Activated B cell treated with CpG ODN at 0.5 μM for 24 hours (primary cell): ENCODE results near the gene LTBP2. TPM values are rescaled to one million over a fixed set of nuclear protein-coding genes. Genes with fewer than 3 reads are reported as not detected.

Experiments
- ATAC-seq: fragments of 200-7000 bp; cut with Tn5 transposase; one replicate; pipeline ENCODE4 v1.10.0; 2021; ENCODE audit warnings: low read depth, mild to moderate bottlenecking, moderate library complexity
- CTCF ChIA-PET: fragments of 350-600 bp; sonication (Branson Sonifier 250); formaldehyde crosslinking; loops from one replicate; lab custom pipeline; 2021; ENCODE audit warnings: antibody characterized with exemption; lab: Charles Lee
- POLR2A ChIA-PET: fragments of 350-600 bp; sonication (Branson Sonifier 250); formaldehyde crosslinking; loops from one replicate; lab custom pipeline; 2021; ENCODE audit warnings: antibody characterized with exemption; lab: Charles Lee
- DNase-seq: peaks from one replicate; pipeline ENCODE4 v3.0.0; 2022
- H3K27ac Mint-ChIP-seq: one replicate; pipeline ENCODE4 v1.8.0; 2020; ENCODE audit warnings: mixed read lengths
- H3K27me3 Mint-ChIP-seq: one replicate; pipeline ENCODE4 v1.8.0; 2021; ENCODE audit warnings: mixed read lengths
- H3K36me3 Mint-ChIP-seq: one replicate; pipeline ENCODE4 v1.8.0; 2021; ENCODE audit warnings: low read depth, mixed read lengths
- H3K4me1 Mint-ChIP-seq: one replicate; pipeline ENCODE4 v1.8.0; 2021; ENCODE audit warnings: mixed read lengths
- H3K4me3 Mint-ChIP-seq: one replicate; pipeline ENCODE4 v1.8.0; 2020; ENCODE audit warnings: mild to moderate bottlenecking, mixed read lengths
- H3K9me3 Mint-ChIP-seq: one replicate; pipeline ENCODE4 v1.8.0; 2020; ENCODE audit warnings: mixed read lengths
- intact Hi-C: fragments of 100-400 bp; cut with micrococcal nuclease; formaldehyde crosslinking; loops from one replicate; pipeline ENCODE4 v1.15.1; 2024
- total RNA-seq: library from RNA; stranded (reverse); gene quantifications from 2 replicates; pipeline ENCODE4 v1.2.3, GENCODE V29; 2022
- TF ChIP-seq, protein P1 (sequence below): fragments of 200-600 bp; IDR thresholded peaks from one replicate; pipeline ENCODE4 v1.8.0; 2022; ENCODE audit warnings: antibody characterized with exemption, mild to moderate bottlenecking

Gene LTBP2
- total RNA-seq, 1 donor from 2014 or later = 0.11 TPM

DNA sequence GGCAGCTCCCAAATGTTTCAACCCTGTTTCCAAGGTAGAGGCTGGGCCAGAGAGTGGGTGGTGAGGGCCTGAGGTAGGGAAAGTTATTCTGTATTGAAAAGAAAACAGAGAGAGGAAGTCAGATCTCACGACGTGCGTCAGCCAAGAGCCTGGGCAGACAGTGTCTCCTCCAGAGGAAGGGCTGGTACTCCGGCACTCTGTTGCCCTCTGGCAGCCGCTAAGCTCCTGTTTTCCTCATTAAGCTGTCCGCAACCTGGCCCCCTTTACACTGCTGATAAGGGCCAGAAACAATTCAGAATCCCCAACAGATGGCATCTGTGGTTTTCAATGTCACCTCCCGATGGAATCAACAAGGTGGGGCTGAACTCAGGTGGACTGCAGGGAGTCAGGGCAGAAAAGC is 26.0 kb upstream of the LTBP2 start:
- no peaks in the 10 kb centered on the region for H3K4me1 Mint-ChIP-seq
- no peak overlapping the region for H3K27ac Mint-ChIP-seq
- CTCF ChIA-PET = no interaction called here
- H3K4me3 Mint-ChIP-seq = no peak overlapping the region
- TF ChIP-seq, protein P1, sequence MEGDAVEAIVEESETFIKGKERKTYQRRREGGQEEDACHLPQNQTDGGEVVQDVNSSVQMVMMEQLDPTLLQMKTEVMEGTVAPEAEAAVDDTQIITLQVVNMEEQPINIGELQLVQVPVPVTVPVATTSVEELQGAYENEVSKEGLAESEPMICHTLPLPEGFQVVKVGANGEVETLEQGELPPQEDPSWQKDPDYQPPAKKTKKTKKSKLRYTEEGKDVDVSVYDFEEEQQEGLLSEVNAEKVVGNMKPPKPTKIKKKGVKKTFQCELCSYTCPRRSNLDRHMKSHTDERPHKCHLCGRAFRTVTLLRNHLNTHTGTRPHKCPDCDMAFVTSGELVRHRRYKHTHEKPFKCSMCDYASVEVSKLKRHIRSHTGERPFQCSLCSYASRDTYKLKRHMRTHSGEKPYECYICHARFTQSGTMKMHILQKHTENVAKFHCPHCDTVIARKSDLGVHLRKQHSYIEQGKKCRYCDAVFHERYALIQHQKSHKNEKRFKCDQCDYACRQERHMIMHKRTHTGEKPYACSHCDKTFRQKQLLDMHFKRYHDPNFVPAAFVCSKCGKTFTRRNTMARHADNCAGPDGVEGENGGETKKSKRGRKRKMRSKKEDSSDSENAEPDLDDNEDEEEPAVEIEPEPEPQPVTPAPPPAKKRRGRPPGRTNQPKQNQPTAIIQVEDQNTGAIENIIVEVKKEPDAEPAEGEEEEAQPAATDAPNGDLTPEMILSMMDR = no peak
- POLR2A ChIA-PET = no interaction called here
- no peaks in the 10 kb centered on the region for H3K36me3 Mint-ChIP-seq
- intact Hi-C loops = no loop called here
- peaks cover 7% of the 10 kb centered on the region for H3K27me3 Mint-ChIP-seq
- ATAC-seq = no peak
- H3K9me3 Mint-ChIP-seq = no peaks in the 10 kb centered on the region
- DNase-seq = no peak

DNA sequence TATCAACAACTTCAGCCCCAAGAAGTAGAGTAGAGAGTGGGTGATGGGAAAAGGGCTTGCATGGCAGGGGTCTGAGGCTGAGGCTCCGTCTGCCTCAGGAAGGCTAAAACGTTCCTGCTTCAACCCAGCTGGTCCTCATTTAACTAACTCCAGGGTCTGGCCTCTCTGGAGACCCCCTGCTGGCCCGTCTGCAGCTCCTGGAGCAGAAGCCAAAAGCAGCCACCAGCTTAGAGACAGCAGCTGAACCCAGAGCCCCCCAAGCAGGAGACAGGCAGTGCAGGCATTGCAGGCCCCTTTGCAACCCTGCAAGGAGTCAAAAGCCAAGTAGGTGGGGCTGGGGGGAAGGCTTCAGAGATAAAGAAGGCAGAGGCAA is 25.1 kb upstream of the LTBP2 start:
- Mint-ChIP-seq H3K27me3 (peaks cover 9% of the 10 kb centered on the region), H3K9me3 (no peaks in the 10 kb centered on the region), H3K27ac (no peak overlapping the region), H3K4me1 (no peaks in the 10 kb centered on the region), H3K4me3 (no peak overlapping the region), H3K36me3 (no peaks in the 10 kb centered on the region)
- ATAC-seq = no peak
- intact Hi-C loops = no loop called here
- TF ChIP-seq, protein P1 = no peak
- CTCF ChIA-PET = no interaction called here
- no peak for DNase-seq
- POLR2A ChIA-PET = interaction anchor here (0.6 kb wide), 1 partner anchor 152 kb away, joined by 5 read pairs; no protein-coding TSS in a partner anchor

DNA sequence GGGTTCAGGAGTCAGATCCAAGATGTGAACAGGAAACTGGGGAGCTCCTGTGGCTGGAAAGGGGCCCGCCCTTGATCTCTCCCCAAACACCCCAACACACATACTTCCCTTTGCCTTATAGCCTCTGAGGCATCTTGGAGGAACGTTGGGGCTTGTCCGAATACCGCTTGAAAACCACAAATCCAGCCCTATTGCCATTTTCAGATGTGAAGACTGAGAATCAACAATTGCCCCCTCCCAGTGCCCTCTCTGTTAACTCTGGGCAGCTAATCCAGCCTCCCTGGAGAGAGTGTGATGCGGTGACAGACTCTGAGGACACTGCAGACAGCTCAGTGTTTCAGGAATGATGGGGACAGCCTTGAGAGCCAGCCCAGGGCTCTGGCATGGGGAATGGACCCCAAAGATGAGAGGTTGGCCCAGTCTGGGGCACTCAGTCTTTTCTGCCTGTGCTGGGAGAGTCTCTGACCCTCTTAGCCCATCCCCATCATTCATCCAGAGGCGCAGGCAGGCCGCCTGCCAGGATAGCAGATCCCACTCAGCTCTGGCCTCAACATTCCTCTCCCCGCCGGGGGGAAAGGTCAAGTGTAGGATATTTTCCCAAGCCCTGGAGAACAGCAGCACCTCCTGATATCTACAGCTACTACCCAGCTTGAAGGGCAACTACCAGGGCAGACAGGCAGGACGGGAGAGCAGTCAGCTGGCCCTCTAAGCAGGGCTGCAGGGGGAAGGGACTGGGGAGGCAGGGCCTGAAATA is 24.6 kb upstream of the LTBP2 start:
- H3K36me3 Mint-ChIP-seq = no peaks in the 10 kb centered on the region
- DNase-seq (no peak), ATAC-seq (no peak)
- H3K9me3 Mint-ChIP-seq = no peaks in the 10 kb centered on the region
- intact Hi-C loops = no loop called here
- ChIA-PET CTCF (no interaction called here), POLR2A (no interaction called here)
- H3K27ac Mint-ChIP-seq = no peak overlapping the region
- TF ChIP-seq, protein P1 = no peak
- H3K27me3 Mint-ChIP-seq = peaks cover 11% of the 10 kb centered on the region
- H3K4me1 Mint-ChIP-seq = no peaks in the 10 kb centered on the region
- H3K4me3 Mint-ChIP-seq = no peak overlapping the region

DNA sequence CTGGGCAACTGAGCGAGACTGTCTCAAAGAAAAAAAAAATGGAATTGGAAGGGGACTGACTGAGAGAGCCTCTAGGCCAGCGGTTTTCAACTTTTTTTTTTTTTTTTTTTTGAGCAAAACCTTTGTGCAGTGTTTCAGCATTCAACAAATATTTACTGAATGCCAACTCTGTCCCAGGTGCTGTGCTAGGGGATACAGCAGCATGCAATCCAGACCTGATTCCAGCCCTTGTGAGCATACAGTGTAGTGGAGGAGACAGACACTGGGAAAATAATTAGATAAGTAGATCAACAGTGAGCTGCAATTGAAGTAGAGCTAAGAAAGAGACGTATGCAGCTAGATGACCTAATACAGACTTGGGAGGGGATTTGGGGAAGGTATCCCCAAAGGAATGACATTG is 23.8 kb upstream of the LTBP2 start:
- intact Hi-C loops = no loop called here
- ATAC-seq (no peak), DNase-seq (no peak)
- Mint-ChIP-seq H3K27ac (no peak overlapping the region), H3K4me3 (no peak overlapping the region), H3K36me3 (no peaks in the 10 kb centered on the region), H3K9me3 (no peaks in the 10 kb centered on the region), H3K4me1 (no peaks in the 10 kb centered on the region), H3K27me3 (peaks cover 11% of the 10 kb centered on the region)
- TF ChIP-seq, protein P1 = no peak
- CTCF ChIA-PET = no interaction called here
- POLR2A ChIA-PET = no interaction called here

DNA sequence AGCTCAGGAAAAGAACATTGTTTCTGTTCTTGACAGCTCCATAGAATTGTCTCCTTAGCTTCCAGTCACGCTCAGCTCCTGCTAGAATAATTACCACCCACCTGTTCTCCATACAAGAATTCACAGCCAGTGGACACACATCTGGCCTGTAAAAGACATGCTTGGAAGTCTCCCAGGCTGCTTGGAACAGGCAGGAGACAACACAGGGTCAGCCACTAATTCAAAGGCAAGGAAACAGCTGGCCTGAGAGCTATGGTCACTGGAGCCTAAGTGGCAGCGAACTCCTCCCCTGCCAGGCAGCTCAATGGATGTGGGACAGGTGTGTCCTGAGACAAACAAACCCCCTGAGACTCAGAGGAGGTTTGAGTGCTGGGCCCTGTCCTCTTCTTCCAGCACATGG is 22.9 kb upstream of the LTBP2 start:
- no peaks in the 10 kb centered on the region for H3K36me3 Mint-ChIP-seq
- ChIA-PET CTCF (no interaction called here), POLR2A (no interaction called here)
- H3K9me3 Mint-ChIP-seq = no peaks in the 10 kb centered on the region
- DNase-seq = no peak
- TF ChIP-seq, protein P1 = no peak
- intact Hi-C loops = no loop called here
- H3K4me1 Mint-ChIP-seq = no peaks in the 10 kb centered on the region
- H3K27me3 Mint-ChIP-seq = peaks cover 11% of the 10 kb centered on the region
- ATAC-seq = no peak
- H3K27ac Mint-ChIP-seq = no peak overlapping the region
- no peak overlapping the region for H3K4me3 Mint-ChIP-seq
